ENCODE data around the gene ACAN.

ACAN gene

DNA sequence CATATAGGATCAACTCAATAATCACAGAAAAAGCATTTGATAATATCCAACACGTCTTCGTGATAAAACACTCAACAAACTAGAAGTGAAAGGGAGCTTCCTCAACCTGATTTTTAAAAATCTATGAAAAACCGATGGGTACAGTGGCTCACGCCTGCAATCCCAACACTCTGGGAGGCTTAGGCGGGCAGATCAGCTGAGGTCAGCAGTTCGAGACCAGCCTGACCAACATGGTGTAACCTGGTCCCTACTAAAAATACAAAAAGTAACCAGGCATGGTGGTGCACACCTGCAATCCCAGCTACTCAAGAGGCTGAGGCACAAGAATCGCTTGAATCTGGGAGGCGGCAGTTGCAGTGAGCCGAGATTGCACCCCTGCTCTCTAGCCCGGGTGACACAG, 112.1 kb downstream of the ACAN start:
- TF ChIP-seq ISL1 (CRISPR knock-in tag; IDR thresholded peaks at IDR 0.05) (no peak), RARB (CRISPR knock-in tag; IDR thresholded peaks at IDR 0.05) (no peak), SNAI2 (CRISPR knock-in tag; IDR thresholded peaks at IDR 0.05) (no peak), ZNF8 (CRISPR knock-in tag; IDR thresholded peaks at IDR 0.05) (no peak), CSDC2 (CRISPR knock-in tag; IDR thresholded peaks at IDR 0.05) (no peak), PPARA (CRISPR knock-in tag; IDR thresholded peaks at IDR 0.05; ENCODE audit: borderline replicate concordance) (no peak), ZFP30 (CRISPR knock-in tag; IDR thresholded peaks at IDR 0.05) (no peak), TOX (CRISPR knock-in tag; IDR thresholded peaks at IDR 0.05; ENCODE audit: borderline replicate concordance) (no peak), ZC3H10 (CRISPR knock-in tag; IDR thresholded peaks at IDR 0.05) (no peak), ZFP3 (CRISPR knock-in tag; IDR thresholded peaks at IDR 0.05) (no peak), BACH2 (CRISPR knock-in tag; IDR thresholded peaks at IDR 0.05; ENCODE audit: borderline replicate concordance) (no peak), ESRRG (CRISPR knock-in tag; IDR thresholded peaks at IDR 0.05) (no peak), ARNTL (CRISPR knock-in tag; IDR thresholded peaks at IDR 0.05; ENCODE audit: borderline replicate concordance, low read depth) (no peak)
- TF ChIP-seq, protein P1, sequence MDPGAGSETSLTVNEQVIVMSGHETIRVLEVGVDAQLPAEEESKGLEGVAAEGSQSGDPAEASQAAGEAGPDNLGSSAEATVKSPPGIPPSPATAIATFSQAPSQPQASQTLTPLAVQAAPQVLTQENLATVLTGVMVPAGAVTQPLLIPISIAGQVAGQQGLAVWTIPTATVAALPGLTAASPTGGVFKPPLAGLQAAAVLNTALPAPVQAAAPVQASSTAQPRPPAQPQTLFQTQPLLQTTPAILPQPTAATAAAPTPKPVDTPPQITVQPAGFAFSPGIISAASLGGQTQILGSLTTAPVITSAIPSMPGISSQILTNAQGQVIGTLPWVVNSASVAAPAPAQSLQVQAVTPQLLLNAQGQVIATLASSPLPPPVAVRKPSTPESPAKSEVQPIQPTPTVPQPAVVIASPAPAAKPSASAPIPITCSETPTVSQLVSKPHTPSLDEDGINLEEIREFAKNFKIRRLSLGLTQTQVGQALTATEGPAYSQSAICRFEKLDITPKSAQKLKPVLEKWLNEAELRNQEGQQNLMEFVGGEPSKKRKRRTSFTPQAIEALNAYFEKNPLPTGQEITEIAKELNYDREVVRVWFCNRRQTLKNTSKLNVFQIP (CRISPR knock-in tag; IDR thresholded peaks at IDR 0.05; ENCODE audit: borderline replicate concordance, low read depth): no peak
- TF ChIP-seq, protein P2, sequence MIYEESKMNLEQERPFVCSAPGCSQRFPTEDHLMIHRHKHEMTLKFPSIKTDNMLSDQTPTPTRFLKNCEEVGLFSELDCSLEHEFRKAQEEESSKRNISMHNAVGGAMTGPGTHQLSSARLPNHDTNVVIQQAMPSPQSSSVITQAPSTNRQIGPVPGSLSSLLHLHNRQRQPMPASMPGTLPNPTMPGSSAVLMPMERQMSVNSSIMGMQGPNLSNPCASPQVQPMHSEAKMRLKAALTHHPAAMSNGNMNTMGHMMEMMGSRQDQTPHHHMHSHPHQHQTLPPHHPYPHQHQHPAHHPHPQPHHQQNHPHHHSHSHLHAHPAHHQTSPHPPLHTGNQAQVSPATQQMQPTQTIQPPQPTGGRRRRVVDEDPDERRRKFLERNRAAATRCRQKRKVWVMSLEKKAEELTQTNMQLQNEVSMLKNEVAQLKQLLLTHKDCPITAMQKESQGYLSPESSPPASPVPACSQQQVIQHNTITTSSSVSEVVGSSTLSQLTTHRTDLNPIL (CRISPR knock-in tag; IDR thresholded peaks at IDR 0.05; ENCODE audit: low read depth): no peak
- TF ChIP-seq, protein P3, sequence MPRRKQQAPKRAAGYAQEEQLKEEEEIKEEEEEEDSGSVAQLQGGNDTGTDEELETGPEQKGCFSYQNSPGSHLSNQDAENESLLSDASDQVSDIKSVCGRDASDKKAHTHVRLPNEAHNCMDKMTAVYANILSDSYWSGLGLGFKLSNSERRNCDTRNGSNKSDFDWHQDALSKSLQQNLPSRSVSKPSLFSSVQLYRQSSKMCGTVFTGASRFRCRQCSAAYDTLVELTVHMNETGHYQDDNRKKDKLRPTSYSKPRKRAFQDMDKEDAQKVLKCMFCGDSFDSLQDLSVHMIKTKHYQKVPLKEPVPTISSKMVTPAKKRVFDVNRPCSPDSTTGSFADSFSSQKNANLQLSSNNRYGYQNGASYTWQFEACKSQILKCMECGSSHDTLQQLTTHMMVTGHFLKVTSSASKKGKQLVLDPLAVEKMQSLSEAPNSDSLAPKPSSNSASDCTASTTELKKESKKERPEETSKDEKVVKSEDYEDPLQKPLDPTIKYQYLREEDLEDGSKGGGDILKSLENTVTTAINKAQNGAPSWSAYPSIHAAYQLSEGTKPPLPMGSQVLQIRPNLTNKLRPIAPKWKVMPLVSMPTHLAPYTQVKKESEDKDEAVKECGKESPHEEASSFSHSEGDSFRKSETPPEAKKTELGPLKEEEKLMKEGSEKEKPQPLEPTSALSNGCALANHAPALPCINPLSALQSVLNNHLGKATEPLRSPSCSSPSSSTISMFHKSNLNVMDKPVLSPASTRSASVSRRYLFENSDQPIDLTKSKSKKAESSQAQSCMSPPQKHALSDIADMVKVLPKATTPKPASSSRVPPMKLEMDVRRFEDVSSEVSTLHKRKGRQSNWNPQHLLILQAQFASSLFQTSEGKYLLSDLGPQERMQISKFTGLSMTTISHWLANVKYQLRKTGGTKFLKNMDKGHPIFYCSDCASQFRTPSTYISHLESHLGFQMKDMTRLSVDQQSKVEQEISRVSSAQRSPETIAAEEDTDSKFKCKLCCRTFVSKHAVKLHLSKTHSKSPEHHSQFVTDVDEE (CRISPR knock-in tag; IDR thresholded peaks at IDR 0.05): no peak

DNA sequence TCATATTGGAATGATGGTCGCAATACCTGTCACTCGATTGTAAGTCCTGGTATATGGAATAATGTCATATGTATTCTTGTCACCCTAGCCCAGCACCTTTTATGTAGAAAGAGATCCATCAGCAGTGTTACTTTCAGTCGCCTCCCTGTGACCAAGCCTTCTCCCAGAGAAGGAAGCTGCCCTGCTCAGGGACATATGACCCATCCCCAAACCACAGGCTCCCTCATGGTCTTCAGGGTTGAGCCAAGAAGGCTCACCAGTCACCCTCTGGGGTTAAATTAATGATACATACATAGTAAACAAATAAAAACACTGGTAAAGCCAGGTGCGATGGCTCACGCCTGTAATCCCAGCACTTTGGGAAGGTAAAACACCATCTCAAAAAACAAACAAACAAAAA, 114.5 kb downstream of the ACAN start:
- ATAC-seq: no peak
- no peak for TF ChIP-seq TOX (CRISPR knock-in tag; IDR thresholded peaks at IDR 0.05; ENCODE audit: borderline replicate concordance)
- no peak for TF ChIP-seq SNAI2 (CRISPR knock-in tag; IDR thresholded peaks at IDR 0.05)

More for the DNA sequence above, 112.1 kb downstream of the ACAN start:
- ATAC-seq: no peak

DNA sequence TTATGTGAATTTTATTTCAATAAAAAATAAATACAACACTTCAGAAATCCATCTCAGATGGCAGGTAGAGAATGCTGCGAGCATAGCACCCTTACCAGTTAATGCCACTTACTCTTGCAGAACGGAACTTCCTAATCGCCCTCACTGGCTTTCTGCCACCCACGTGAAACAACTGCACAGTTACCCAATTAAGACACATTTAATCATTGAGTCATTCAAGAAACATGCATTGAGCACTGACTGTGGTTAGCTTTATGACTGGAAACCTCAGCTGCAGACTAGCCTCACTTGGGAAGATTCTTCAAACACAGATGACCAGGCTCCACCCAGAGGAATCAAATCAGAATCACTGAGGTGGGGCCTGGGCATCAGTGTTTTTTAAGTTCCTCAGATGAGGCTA, 115.5 kb downstream of the ACAN start:
- TF ChIP-seq, protein P2 (CRISPR knock-in tag; IDR thresholded peaks at IDR 0.05; ENCODE audit: low read depth): 0 out of 2 replicates have a peak, but pooled peaks have one; percentile 36
- TF ChIP-seq ESRRG (CRISPR knock-in tag; IDR thresholded peaks at IDR 0.05): no peak
- no peak for TF ChIP-seq PPARA (CRISPR knock-in tag; IDR thresholded peaks at IDR 0.05; ENCODE audit: borderline replicate concordance)
- peak; percentile 72 for TF ChIP-seq ISL1 (CRISPR knock-in tag; IDR thresholded peaks at IDR 0.05)
- ATAC-seq: peak; percentile 95

DNA sequence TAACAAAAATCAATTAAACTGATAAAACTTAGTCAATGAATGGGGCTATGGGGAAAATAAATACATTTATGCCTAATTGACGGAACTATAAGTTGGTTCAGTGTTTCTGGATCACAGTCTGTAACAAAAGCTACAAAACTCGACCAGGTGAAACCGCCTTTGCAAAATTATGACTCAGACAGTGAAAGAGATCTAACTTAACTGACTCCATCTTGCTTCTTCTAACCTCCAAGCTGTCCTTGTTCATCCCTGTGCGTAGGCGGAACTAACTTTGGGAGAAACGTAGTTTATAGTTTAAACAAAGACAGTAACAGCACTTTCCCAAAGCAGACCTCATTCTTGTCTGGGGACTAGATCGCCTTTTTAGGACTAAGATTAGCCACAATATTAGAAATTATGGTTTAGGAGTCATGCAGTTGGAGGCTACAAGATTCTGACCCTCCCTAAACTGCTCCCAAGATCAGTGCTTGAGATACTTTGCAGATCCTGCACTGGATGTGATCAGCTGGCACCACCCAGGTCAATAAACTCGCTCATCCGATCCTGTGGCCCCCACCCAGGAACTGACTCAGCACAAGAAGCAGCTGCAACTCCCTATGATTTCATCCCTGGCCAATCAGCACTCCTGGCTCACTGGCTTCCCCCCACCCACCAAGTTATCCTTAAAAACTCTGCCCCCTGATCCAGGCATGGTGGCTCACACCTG, 117.1 kb downstream of the ACAN start:
- ATAC-seq: no peak
- TF ChIP-seq BACH2 (CRISPR knock-in tag; IDR thresholded peaks at IDR 0.05; ENCODE audit: borderline replicate concordance): no peak
- TF ChIP-seq ZFP3 (CRISPR knock-in tag; IDR thresholded peaks at IDR 0.05): no peak
- no peak for TF ChIP-seq TOX (CRISPR knock-in tag; IDR thresholded peaks at IDR 0.05; ENCODE audit: borderline replicate concordance)
- TF ChIP-seq ZC3H10 (CRISPR knock-in tag; IDR thresholded peaks at IDR 0.05): no peak
- no peak for TF ChIP-seq OSR1 (CRISPR knock-in tag; IDR thresholded peaks at IDR 0.05)
- TF ChIP-seq, protein P1 (CRISPR knock-in tag; IDR thresholded peaks at IDR 0.05; ENCODE audit: borderline replicate concordance, low read depth): no peak
- TF ChIP-seq, protein P4, sequence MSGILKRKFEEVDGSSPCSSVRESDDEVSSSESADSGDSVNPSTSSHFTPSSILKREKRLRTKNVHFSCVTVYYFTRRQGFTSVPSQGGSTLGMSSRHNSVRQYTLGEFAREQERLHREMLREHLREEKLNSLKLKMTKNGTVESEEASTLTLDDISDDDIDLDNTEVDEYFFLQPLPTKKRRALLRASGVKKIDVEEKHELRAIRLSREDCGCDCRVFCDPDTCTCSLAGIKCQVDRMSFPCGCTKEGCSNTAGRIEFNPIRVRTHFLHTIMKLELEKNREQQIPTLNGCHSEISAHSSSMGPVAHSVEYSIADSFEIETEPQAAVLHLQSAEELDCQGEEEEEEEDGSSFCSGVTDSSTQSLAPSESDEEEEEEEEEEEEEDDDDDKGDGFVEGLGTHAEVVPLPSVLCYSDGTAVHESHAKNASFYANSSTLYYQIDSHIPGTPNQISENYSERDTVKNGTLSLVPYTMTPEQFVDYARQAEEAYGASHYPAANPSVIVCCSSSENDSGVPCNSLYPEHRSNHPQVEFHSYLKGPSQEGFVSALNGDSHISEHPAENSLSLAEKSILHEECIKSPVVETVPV (CRISPR knock-in tag; IDR thresholded peaks at IDR 0.05): no peak
- no peak for TF ChIP-seq CSDC2 (CRISPR knock-in tag; IDR thresholded peaks at IDR 0.05)
- TF ChIP-seq, protein P2 (CRISPR knock-in tag; IDR thresholded peaks at IDR 0.05; ENCODE audit: low read depth): no peak
- TF ChIP-seq, protein P3 (CRISPR knock-in tag; IDR thresholded peaks at IDR 0.05): no peak
- no peak for TF ChIP-seq ZFP30 (CRISPR knock-in tag; IDR thresholded peaks at IDR 0.05)
